D721Med (cell line): Measurements from ENCODE around the gene RRBP1.

Source experiments
- DNase-seq: peaks from one replicate; pipeline ENCODE4 v3.0.0; 2011; ENCODE audit warnings: low spot score; ENCODE audit not compliant: insufficient read length
- FAIRE-seq: peaks from 2 replicates; lab custom pipeline; 2011; peaks lifted over from hg19 to GRCh38; lab: Jason Lieb, UNC
- TF ChIP-seq, protein P1 (sequence below): IDR thresholded peaks from 2 replicates; pipeline ENCODE4 v1.5.1; 2012; ENCODE audit warnings: mild to moderate bottlenecking, control low read depth; ENCODE audit not compliant: insufficient read depth; ENCODE audit errors: missing control alignments

Gene RRBP1

DNA sequence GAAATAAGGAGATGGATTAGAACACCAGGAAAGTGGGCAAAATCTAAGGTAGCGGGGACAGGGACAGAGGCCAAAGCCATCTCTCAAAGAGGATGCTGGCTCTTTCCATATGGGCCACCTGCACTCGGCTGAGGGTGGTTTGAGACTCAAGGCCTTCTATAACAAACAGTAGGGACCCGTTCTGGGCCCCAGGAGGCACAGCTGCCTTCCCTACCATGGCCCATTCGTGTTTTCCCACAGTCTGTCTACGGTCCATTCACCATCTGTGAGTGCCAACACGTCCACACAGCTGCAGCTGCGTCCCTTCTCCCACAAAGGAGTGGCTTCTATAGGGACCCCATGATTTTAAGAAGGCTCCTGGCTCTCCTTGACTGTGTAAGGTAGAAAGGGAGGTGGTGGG, 18.6 kb upstream of the RRBP1 start:
- FAIRE-seq (no peak), DNase-seq (no peak)

DNA sequence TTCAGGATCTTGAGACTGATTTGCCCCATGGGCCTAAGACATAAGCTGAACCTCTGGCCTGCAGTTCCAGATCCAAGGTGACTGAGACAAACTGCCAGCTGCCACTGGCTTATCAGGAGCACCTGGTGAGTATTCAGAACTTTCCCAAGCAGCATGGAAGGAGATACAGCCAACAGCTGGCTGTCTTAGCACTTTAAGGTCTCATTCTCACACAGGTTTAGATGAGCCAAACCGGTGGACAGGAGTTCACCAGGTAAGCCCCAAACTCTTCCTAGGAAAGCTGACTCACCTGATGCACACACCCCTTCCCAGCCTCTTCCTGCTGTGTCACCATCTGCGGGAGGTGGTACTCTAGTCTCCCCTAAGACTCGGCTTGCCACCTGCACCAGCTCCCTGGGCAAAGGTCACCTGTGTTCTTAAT, 17.9 kb upstream of the RRBP1 start, which contains the start of gene BANF2:
Gene BANF2, plus strand, starts transcription at position 36 of the 421 bp plus-strand sequence. CDS start 25,060 bp downstream, outside the sequence.
- TF ChIP-seq, protein P1, sequence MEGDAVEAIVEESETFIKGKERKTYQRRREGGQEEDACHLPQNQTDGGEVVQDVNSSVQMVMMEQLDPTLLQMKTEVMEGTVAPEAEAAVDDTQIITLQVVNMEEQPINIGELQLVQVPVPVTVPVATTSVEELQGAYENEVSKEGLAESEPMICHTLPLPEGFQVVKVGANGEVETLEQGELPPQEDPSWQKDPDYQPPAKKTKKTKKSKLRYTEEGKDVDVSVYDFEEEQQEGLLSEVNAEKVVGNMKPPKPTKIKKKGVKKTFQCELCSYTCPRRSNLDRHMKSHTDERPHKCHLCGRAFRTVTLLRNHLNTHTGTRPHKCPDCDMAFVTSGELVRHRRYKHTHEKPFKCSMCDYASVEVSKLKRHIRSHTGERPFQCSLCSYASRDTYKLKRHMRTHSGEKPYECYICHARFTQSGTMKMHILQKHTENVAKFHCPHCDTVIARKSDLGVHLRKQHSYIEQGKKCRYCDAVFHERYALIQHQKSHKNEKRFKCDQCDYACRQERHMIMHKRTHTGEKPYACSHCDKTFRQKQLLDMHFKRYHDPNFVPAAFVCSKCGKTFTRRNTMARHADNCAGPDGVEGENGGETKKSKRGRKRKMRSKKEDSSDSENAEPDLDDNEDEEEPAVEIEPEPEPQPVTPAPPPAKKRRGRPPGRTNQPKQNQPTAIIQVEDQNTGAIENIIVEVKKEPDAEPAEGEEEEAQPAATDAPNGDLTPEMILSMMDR: no peak
- DNase-seq: no peak
- FAIRE-seq: no peak

More for the DNA sequence above, 18.6 kb upstream of the RRBP1 start:
- TF ChIP-seq, protein P1: no peak

DNA sequence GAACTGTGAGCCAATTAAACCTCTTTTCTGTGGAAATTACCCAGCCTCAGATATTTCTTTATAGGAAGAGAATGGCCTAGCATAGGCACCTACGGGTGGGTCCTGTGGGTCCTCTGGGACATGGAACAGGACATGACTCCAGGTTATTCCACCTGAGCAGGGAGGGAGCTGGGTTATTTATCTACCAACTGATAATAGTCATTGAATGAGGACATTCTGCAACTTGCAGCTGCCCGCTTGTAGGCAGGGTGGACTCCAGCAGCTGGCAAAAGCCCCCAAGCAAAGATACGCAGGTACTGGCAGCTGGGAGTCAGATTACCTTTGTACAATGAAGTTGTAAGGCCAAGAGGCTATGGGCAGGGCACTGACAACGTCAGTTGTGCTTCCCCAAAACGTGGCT, 16.3 kb upstream of the RRBP1 start:
- no peak for FAIRE-seq
- TF ChIP-seq, protein P1: no peak

DNA sequence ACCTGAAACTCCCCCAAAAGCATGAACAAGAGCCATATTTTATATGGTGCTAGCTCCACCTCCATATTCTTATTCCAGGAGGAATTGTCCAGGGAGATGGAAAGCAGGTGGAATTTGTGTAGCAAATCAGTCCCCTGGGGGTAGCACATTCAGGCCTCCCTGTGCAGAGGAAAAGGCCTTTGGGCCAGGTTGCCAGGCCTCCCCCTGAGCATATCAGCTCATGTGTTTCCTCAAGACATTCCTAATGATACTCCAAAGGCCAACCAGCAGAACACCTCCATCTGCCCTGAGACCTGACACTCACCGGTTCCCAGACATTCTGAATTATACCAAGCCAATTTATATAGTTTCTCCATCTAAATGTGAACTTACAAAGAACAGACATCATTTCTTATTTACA, 15.1 kb upstream of the RRBP1 start:
- TF ChIP-seq, protein P1: no peak
- FAIRE-seq: no peak
- DNase-seq: no peak

More for the DNA sequence above, 16.3 kb upstream of the RRBP1 start:
- DNase-seq: no peak

DNA sequence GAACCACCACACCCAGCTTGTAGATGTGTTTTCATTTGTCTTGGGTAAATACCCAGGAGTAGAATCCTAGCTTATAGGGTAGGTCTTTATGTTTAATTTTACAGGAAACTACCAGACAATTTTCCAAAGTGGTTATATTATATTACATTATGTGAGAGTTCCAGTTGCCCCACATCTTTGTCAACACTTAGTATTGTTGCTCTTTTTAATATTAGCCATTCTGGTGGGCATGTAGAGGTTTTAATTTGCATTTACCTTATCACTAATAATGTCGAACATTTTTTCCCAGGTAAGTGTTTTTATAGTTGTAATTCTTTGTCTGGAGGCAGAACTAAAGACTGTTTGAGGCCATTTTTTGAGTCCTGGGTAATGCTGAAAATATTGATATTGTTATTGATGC, 14.2 kb upstream of the RRBP1 start:
- DNase-seq (no peak), FAIRE-seq (no peak)
- TF ChIP-seq, protein P1: no peak

DNA sequence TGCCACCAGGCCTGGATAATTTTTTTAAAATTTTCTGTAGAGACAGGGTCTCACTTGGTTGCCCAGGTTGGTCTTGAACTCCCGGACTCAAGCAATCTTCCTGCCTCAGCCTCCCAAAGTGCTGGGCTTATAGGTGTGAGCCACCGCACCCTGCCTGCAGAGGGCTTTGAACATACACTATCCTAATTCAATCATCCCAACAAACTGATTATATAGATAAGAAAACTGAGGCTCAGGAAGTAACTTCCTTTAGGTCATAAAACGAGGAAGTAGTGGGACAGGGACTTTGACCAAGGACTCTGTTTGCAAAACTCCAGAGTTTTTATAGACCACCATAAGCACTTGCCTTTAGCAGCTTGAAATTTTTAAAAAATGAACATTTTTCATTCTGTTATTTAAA, 12.7 kb upstream of the RRBP1 start:
- FAIRE-seq: no peak
- TF ChIP-seq, protein P1: no peak
- DNase-seq: no peak

DNA sequence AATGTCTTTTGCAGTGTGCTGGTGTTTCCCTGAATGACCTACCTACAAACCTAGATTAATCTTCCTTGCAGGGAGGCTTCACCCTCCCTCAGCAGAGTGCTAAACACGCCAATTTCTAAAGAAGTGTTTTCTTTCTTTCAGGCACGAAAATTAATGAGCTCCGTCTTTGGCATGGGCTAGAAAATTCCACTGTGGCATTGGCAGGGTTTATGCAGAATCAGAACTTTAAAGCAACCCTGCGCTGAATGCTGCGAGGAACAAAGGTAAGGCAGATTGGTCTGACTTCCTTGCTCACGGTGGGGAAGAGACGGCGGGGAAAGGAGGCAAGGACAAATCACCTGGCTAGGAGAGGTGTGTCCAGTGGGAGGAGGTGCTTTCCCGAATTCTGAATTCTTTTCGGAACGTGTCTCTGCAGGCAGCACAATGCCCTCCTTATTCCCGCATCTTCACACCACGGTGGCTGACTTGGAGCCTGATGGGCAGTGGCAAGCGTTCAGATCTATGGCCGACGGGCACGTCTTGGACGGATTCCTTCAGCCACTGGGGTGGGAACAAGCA, 11.5 kb upstream of the RRBP1 start:
- no peak for DNase-seq
- FAIRE-seq: no peak
- TF ChIP-seq, protein P1: no peak
